Activated CD4-positive, alpha-beta memory T cell treated with anti-CD3 and anti-CD28 coated beads for 36 hours (primary cell): Measurements from ENCODE around the gene XPC. TPM values are rescaled to one million over a fixed set of nuclear protein-coding genes. Genes with fewer than 3 reads are reported as not detected.

ENCODE experiments used
- total RNA-seq, 2 experiments: library from RNA; stranded (reverse); gene quantifications; one replicate each; pipeline ENCODE4 v1.2.3, GENCODE V29; 2021

The XPC gene
- total RNA-seq, 2 experiments from 2014 or later: 27.8 to 31.6 TPM

Other genes starting within 250 kb of the XPC start
- 10 to 100 TPM; 17.5 to 19.2 TPM for gene CHCHD4, start 53.7 kb downstream of the XPC start, total RNA-seq
- 10 to 100 TPM; 31.0 to 32.4 TPM for gene TMEM43, start 53.5 kb downstream of the XPC start, total RNA-seq
- gene LSM3, start 216 bp upstream of the XPC start, total RNA-seq: 10 to 100 TPM; 22.1 to 22.9 TPM
- 10 to 100 TPM; 44.0 to 45.1 TPM for gene SLC6A6, start 224.0 kb upstream of the XPC start, total RNA-seq